Stimulated activated CD4-positive, alpha-beta T cell treated with anti-CD3 and anti-CD28 coated beads, Interleukin-15, amount 100 ng/mL, for 48 hours (primary cell): ENCODE data around the gene OR5H6.
"Not testable (repeated sequence)": the region's sequence is repeated elsewhere in the genome, so short reads cannot be mapped to it uniquely, and the experiment has no call there.

Source experiments
- DNase-seq, 2 donors: peaks; one replicate each; pipeline ENCODE4 v3.0.0-alpha.2; 2020; ENCODE audit warnings: low read depth in 2 of 2

OR5H6 gene

DNA sequence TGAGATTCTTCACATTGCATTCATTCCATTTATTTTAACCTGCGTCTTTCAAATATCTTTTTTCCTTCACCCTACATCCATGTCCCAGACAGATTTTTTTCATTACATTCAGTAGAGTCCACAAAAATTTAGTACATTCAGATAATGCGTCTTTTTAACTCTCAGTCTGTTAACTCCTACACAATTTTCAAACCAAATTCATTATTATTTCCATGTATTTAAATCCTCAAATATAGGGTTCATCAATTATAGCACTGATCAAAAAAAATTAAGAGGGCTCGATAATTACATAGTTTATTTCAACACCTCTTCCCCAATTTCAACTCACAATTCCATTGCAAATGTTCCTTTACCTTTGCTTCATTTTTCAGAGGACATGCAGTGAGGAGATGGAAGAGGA, at the start of gene OR5H6:
OR5H6 (plus strand) TSS at position 301 of the 400 bp plus-strand sequence; CDS start at position 390, 89 bp downstream.
- DNase-seq, result no peak

DNA sequence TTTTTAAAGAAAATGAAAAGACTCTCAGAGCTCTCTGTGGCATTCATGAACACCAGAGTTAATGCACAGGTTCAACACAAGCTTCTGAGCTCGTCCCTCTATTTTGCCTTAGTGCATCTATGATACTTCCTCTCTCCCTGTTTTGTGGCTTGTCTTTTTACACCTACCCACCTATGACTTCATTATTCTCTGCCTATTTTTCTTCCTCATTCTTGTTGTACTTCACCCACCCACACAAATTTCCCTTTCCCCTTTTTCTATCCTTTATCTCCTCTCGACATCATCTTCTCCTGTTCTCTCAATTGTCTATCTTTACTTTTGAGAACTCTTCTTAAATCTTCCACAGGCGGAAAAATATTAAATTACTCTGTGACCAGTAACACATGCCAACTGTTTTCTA, 49.0 kb upstream of the OR5H6 start:
- no peak for DNase-seq

- no peak for DNase-seq
Measured at GRCh38 chr3:98223907-98224672, 40.0 kb upstream of the OR5H6 start.

DNA sequence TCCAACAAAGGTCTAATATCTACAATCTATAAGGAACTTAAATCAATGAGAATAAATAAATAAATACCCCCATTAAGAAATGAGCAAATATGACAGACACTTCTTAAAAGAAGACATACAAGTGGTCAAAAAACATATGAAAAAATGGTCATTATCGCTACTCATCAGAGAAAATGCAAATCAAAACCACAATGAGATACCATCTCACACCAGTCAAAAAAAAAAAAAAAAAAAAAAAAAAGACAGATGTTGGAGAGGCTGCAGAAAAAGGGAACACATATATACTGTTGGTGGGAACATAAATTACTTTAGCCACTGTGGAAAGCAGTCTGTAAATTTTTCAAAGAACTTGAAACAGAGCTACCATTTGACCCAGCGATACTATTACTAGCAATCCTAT, 31.6 kb upstream of the OR5H6 start:
- DNase-seq, result no peak

DNA sequence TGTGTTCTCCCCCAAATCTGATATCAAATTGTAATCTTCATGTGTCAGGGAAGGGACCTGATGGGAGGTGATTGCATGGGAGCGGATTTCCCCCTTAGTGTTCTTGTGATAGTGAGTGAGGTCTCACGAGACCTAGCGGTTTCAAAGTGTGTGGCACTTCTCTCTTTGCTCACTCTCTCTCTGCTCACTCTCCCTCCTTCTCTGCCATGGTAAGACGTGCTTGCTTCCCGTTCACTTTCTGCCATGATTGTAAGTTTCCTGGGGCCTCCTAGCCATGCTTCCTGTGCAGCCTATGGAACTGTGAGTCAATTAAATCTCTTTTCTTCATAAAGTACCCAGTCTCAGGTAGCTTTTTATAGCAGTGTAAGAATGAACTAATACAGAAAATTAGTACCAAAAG, 30.6 kb upstream of the OR5H6 start:
- DNase-seq, result no peak

DNA sequence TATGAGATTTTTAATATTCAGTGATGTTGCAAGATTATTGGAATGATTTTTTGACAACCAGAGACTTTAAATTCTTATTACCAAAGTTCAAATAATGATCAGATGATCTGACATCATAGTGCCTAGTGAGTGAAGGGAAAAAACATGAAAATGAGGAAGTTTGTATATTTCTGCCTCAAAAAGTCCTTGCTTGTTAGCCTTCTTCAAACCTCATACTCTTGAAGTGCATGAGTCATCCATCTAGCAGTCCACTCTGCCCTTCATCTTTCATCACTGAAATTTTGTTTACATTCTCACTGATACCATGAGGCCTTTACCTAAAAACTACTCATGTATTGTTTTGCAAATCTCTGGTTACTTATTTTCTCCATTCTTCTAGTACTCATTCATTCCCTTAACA, 23.9 kb upstream of the OR5H6 start:
- no peak for DNase-seq

DNA sequence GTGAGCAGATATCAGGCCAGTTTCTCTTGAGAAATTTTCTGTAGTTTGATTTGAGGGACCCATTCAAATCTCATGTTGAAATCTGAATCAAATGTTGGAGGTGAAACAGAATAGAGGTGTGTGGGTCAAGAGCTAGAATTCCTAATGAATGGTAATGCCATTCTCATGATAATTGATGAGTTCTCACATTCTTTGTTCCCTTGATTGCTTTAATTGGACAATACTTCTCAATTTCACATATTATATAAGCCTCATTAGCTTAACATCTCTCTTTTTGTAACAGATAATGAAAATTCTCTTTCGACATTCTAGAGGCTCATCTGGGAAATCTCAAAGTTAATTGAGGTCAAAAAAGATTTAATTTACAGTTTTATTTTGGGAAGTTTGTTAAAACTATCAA, 21.9 kb upstream of the OR5H6 start:
- no peak for DNase-seq

DNA sequence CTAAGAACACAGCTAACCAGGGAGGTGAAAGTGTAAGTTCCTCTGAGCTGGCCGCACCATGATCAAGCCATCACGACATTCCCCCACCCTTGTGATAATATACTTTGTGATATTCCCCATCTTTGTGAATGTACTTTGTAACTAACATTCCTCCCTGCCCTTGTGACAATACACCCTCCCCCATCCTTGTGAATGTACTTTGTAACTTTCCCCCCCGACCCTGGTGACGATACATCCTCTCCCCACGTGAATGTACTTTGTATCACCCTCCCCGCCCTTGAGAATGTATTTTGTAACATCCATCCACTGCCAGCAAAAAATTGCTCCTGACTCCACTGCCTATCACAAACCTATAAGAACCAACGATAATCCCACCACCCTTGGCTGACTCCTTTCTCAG, 20.2 kb upstream of the OR5H6 start:
- DNase-seq, result no peak

DNA sequence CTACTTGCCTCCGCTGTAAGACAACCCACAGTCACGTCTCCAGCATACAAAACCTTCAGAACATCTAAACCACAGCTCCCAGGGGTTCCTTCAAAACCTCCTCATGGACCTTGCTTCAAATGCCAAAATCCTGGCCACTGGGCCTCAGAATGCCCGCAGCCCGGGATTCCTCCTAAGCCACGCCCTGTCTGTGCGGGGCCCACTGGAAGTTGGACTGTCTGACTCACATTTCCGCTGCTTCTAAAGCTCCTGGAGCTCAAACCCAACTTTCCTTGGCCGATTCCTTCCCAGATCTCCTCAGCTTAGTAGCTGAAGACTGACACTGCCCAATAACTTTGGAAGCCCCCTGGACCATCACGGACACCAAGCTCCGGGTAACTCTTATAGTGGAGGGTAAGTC, 17.9 kb upstream of the OR5H6 start:
- no peak for DNase-seq

GRCh38 chr3:98256026-98256425, 8.0 kb upstream of the OR5H6 start:
- not testable (repeated sequence) for DNase-seq

DNA sequence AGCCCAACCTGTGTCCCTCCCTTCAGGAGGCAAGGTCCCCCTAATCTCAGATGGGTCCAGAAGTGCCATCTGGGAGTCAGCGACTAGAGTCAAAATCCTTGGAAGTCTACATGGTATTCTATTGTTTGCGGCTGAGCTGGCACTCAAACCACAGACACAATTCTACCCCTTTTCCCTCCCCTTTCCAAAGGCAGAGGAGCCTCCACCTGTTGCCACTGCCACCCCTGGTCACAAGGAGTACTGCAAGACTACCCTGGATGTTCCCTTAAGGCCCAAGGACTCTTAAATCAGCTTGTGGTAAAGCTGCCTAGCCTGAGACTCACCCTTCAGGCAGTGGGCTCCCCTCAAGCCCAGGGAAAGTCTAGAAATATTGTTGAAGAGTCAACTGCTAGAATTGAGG, 4.3 kb upstream of the OR5H6 start:
- no peak for DNase-seq

GRCh38 chr3:98262046-98262445, 2.0 kb upstream of the OR5H6 start:
- no peak for DNase-seq

DNA sequence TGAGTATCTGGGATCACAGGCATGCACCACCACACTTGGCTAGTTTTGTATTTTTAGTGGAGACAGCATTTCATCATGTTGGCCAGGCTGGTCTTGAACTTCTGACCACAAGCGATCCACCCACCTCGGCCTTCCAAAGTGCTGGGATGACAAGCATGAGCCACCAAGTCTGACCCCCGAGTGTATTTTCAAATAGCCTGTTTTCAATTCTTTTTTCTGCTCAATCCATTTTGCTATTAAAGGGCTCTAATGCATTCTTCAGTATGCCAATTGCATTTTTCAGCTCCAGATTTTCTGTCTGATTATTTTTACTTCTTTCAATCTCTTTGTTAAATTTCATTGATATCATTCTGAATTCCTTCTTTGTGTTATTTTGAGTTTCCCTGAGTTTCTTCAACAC, 5.8 kb downstream of the OR5H6 start:
- no peak for DNase-seq

DNA sequence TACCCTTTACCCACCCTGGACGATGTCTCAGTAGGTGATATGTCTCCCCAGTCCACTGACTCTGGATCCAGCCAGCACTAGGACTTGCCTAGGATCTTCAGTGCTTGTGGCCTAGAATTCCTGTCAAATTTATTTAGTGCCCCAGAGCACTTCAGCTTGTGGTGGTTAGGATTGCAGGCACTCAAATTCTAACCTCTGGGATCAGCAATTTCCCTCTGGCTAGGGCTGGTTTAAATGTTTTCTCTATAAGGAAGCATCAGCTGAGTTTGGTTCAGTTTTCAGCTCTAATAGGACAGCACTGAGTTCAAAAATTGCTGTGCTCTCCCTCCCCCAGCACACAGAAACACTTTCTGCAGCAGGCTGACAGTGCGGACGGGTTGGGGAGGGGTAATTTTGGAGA, 8.1 kb downstream of the OR5H6 start:
- no peak for DNase-seq

DNA sequence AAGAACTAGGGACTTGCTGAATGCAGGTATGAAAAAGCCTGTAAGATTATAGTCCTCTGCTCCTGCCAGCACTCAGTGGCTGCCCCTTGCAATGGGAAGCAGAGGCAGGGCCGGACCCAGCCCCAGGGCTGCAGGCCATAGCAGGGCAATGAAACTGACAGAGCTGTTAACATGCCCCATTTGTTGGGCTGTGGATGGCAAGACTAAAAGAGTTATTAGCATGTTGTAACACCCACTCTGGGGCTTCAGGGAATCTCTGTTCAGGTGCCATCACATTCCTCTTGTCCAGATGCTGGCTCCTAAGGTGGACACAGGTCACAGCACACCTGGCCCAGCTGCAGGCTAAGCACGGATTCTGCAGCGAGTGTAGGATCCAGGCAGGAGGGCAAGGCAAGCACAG, 10.9 kb downstream of the OR5H6 start:
- DNase-seq, result no peak

DNA sequence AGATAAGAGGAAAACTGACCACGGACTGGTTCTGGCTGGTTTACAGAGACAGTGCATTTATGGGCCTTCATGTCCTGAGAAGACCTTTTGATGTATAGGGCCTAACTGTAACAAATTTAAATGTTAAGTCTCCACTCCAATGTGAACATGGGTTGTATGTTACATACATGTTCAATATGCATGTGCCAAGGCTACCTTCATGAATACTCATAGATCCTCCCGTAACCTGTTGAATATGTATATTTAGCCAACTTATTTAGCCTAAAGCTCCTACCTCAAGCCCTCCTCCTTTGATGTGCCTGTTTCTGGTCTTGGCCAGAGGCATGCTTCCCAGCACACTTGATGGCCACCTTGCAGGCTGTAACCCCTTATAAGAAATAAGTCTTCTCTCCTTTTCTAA, 18.2 kb downstream of the OR5H6 start, which contains the start of gene OR5H2:
OR5H2 (plus strand) TSS at position 301 of the 400 bp plus-strand sequence. CDS start 398 bp downstream, outside the sequence.
- DNase-seq, result no peak

DNA sequence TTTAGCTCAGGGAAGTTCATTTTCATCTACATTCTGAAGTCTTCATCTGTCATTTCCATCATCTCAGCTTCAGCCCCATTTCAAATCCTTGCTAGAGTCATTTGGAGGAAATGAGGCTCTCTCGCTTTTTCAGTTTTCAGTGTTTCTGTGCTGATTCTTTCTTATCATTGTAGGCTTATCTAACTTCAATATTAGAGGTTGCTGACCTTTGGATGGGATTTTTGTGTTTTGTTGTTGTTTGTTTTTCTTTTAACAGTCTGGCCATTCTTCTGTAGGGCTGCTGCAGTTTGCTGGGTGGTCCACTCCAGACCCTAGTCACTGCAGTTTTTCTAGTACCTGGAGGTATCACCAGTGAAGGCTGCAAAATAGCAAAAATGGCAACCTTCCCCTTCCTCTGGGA, 26.9 kb downstream of the OR5H6 start:
- DNase-seq, result no peak

GRCh38 chr3:98291332-98291957, 27.4 kb downstream of the OR5H6 start:
- no peak for DNase-seq
